ENCODE results near the gene HYLS1. TPM values are rescaled to one million over a fixed set of nuclear protein-coding genes. Genes with fewer than 3 reads are reported as not detected.
A peak's percentile ranks its signal among the peaks of the same experiment; 100 is the strongest.

HYLS1 gene
- polyA plus RNA-seq, 1 donor (not counting 4 experiments of a cell fraction or from before 2014, with no cell fraction given), result 7.2 TPM

DNA sequence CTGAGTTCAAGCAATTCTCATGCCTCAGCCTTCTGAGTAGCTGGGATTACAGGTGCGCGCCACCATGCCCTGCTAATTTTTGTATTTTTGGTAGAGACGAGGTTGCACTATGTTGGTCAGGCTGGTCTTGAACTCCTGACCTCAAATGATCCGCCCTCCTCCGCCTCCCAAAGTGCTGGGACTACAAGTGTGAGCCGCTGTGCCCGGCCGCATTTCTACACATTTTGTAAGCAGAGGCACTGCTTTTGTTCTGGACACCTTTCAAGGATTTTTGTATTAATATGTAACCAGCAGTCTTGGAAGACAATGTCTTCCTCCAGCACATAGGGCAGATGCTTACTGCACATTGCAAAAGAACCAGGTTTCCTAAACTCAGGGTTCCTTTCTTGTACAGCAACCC is 47.0 kb downstream of the HYLS1 start:
- no peaks in the 10 kb centered on the region for H3K9me3 ChIP-seq (ENCODE audit: control insufficient read depth, low read depth, low read length)
- no peak overlapping the region for H3K4me3 ChIP-seq (ENCODE audit: control insufficient read depth in 2 of 3, extremely low read depth in 1 of 3, insufficient read depth in 2 of 3, low read depth in 1 of 3, low read length in 3 of 3)
- FAIRE-seq, result no peak
- no peaks in the 10 kb centered on the region for H3K4me1 ChIP-seq (ENCODE audit: control insufficient read depth, extremely low read depth, insufficient read depth, low read length)
- no peak for DNase-seq (ENCODE audit: low read depth, low spot score)
- H4K20me1 ChIP-seq (ENCODE audit: control insufficient read depth, extremely low read depth, insufficient read depth, low read length), result no peaks in the 10 kb centered on the region
- no peak overlapping the region for H3K9ac ChIP-seq (ENCODE audit: control insufficient read depth, extremely low read depth, insufficient read depth, low read length)
- H3K27me3 ChIP-seq (ENCODE audit: control insufficient read depth, extremely low read depth, insufficient read depth, low read length), result peaks cover 29% of the 10 kb centered on the region
- no peak overlapping the region for H3K4me2 ChIP-seq (ENCODE audit: control insufficient read depth, extremely low read depth, insufficient read depth, low read depth, low read length)
- H3K79me2 ChIP-seq (ENCODE audit: control insufficient read depth, insufficient read depth, low read length), result no peaks in the 10 kb centered on the region
- H3K27ac ChIP-seq (ENCODE audit: control insufficient read depth, insufficient read depth, low read length), result no peak overlapping the region
- H3K9me1 ChIP-seq (ENCODE audit: control insufficient read depth, extremely low read depth, insufficient read depth, low read length), result no peaks in the 10 kb centered on the region
- H3K36me3 ChIP-seq (ENCODE audit: control insufficient read depth in 2 of 2, extremely low read depth in 1 of 2, insufficient read depth in 2 of 2, low read length in 2 of 2), result no peaks in the 10 kb centered on the region
- no peak for TF ChIP-seq EZH2 (IDR thresholded peaks at IDR 0.05; ENCODE audit: low read length)
- TF ChIP-seq, protein P1, sequence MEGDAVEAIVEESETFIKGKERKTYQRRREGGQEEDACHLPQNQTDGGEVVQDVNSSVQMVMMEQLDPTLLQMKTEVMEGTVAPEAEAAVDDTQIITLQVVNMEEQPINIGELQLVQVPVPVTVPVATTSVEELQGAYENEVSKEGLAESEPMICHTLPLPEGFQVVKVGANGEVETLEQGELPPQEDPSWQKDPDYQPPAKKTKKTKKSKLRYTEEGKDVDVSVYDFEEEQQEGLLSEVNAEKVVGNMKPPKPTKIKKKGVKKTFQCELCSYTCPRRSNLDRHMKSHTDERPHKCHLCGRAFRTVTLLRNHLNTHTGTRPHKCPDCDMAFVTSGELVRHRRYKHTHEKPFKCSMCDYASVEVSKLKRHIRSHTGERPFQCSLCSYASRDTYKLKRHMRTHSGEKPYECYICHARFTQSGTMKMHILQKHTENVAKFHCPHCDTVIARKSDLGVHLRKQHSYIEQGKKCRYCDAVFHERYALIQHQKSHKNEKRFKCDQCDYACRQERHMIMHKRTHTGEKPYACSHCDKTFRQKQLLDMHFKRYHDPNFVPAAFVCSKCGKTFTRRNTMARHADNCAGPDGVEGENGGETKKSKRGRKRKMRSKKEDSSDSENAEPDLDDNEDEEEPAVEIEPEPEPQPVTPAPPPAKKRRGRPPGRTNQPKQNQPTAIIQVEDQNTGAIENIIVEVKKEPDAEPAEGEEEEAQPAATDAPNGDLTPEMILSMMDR (optimal IDR thresholded peaks at IDR 0.05 in 1 of 3, IDR thresholded peaks at IDR 0.05 in 1 of 3, conservative IDR thresholded peaks at IDR 0.05 in 1 of 3; ENCODE audit: extremely low read depth in 1 of 3, insufficient read depth in 2 of 3, low read length in 3 of 3), result no peak
- dilution Hi-C loops (cut with MboI; ENCODE audit: extremely low pct_ligation_motif_present, low sequenced_read_pairs), result loop anchor here (25.0 kb wide), 1 partner anchor 278 kb away; the partner anchor contains the start of genes FAM118B and RPUSD4
- no peak overlapping the region for H2AFZ ChIP-seq (ENCODE audit: control insufficient read depth, low read length)

DNA sequence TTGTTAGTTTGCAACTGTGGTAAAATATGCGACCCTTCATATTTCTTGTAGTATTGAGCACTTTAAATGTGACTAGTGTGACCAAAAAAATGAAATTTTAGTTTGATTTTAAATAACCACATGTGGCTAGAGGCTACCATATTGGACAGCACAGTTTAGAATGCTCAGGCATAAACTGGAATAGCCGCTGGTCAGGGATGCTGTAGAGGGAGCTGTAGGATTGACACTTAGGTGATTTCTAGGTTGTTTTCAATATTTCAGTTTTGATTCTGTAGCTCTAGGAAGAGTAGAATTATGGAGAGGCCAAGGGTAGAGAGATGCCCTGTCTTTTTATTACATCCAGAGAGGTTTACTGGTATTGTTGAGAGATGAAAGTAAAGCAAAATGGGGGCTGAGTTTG is 47.6 kb downstream of the HYLS1 start:
- Histone ChIP-seq H3K79me2 (ENCODE audit: control insufficient read depth, insufficient read depth, low read length) (no peaks in the 10 kb centered on the region), H3K9me3 (ENCODE audit: control insufficient read depth, low read depth, low read length) (no peaks in the 10 kb centered on the region), H3K4me1 (ENCODE audit: control insufficient read depth, extremely low read depth, insufficient read depth, low read length) (no peaks in the 10 kb centered on the region), H3K27ac (ENCODE audit: control insufficient read depth, insufficient read depth, low read length) (no peak overlapping the region), H4K20me1 (ENCODE audit: control insufficient read depth, extremely low read depth, insufficient read depth, low read length) (no peaks in the 10 kb centered on the region), H3K9ac (ENCODE audit: control insufficient read depth, extremely low read depth, insufficient read depth, low read length) (no peak overlapping the region), H3K4me3 (ENCODE audit: control insufficient read depth in 2 of 3, extremely low read depth in 1 of 3, insufficient read depth in 2 of 3, low read depth in 1 of 3, low read length in 3 of 3) (no peak overlapping the region), H2AFZ (ENCODE audit: control insufficient read depth, low read length) (no peak overlapping the region), H3K4me2 (ENCODE audit: control insufficient read depth, extremely low read depth, insufficient read depth, low read depth, low read length) (no peak overlapping the region), H3K9me1 (ENCODE audit: control insufficient read depth, extremely low read depth, insufficient read depth, low read length) (no peaks in the 10 kb centered on the region), H3K36me3 (ENCODE audit: control insufficient read depth in 2 of 2, extremely low read depth in 1 of 2, insufficient read depth in 2 of 2, low read length in 2 of 2) (no peaks in the 10 kb centered on the region), H3K27me3 (ENCODE audit: control insufficient read depth, extremely low read depth, insufficient read depth, low read length) (peaks cover 23% of the 10 kb centered on the region)
- FAIRE-seq (no peak), DNase-seq (ENCODE audit: low read depth, low spot score) (no peak)
- dilution Hi-C loops (cut with MboI; ENCODE audit: extremely low pct_ligation_motif_present, low sequenced_read_pairs), result loop anchor here (25.0 kb wide), 1 partner anchor 277 kb away; the partner anchor contains the start of genes FAM118B and RPUSD4
- TF ChIP-seq EZH2 (IDR thresholded peaks at IDR 0.05; ENCODE audit: low read length), result no peak
- TF ChIP-seq, protein P1 (optimal IDR thresholded peaks at IDR 0.05 in 1 of 3, IDR thresholded peaks at IDR 0.05 in 1 of 3, conservative IDR thresholded peaks at IDR 0.05 in 1 of 3; ENCODE audit: extremely low read depth in 1 of 3, insufficient read depth in 2 of 3, low read length in 3 of 3), result peak in 1 of 3 experiments; percentile 27

All from keratinocyte (primary cell).